IMR-90 (cell line): ENCODE results near the gene PHF21A.

Experiments used
- CEBPB ChIP-seq: IDR thresholded peaks from 2 replicates; pipeline ENCODE4 v1.6.1; 2012; ENCODE audit warnings: low read depth, low read length, improper control_type of control experiment
- CTCF ChIP-seq: conservative IDR thresholded peaks from 2 replicates; pipeline ENCODE4 v1.5.1; 2012; ENCODE audit warnings: mild to moderate bottlenecking, low read depth, low read length, improper control_type of control experiment
- FOS ChIP-seq: fragments of 150-350 bp; IDR thresholded peaks from 2 replicates; pipeline ENCODE4 v1.6.1; 2016; ENCODE audit warnings: low read depth, low read length
- MAFK ChIP-seq: IDR thresholded peaks from 2 replicates; pipeline ENCODE4 v1.6.1; 2012; ENCODE audit warnings: low read depth, low read length, improper control_type of control experiment
- MAZ ChIP-seq: IDR thresholded peaks from 2 replicates; pipeline ENCODE4 v1.6.1; 2012; ENCODE audit warnings: low read depth, mild to moderate bottlenecking, low read length, improper control_type of control experiment, moderate library complexity, borderline replicate concordance
- NFE2L2 ChIP-seq: fragments of 150-350 bp; IDR thresholded peaks from 2 replicates; pipeline ENCODE4 v1.6.1; 2016; ENCODE audit warnings: low read depth, mild to moderate bottlenecking, low read length
- POLR2A ChIP-seq: IDR thresholded peaks from 2 replicates; pipeline ENCODE4 v1.6.1; 2012; ENCODE audit warnings: mild to moderate bottlenecking, low read depth, low read length
- RAD21 ChIP-seq: IDR thresholded peaks from 2 replicates; pipeline ENCODE4 v1.6.1; 2012; ENCODE audit warnings: low read length, improper control_type of control experiment
- RCOR1 ChIP-seq: IDR thresholded peaks from 2 replicates; pipeline ENCODE4 v1.6.1; 2012; ENCODE audit warnings: mild to moderate bottlenecking, low read length, improper control_type of control experiment; ENCODE audit not compliant: insufficient replicate concordance
- RFX5 ChIP-seq: IDR thresholded peaks from 2 replicates; pipeline ENCODE4 v1.8.0; 2012; ENCODE audit warnings: low read depth, mild to moderate bottlenecking, low read length, moderate library complexity
- USF2 ChIP-seq: fragments of 150-350 bp; IDR thresholded peaks from 2 replicates; pipeline ENCODE4 v1.6.1; 2017; ENCODE audit warnings: mild to moderate bottlenecking, antibody characterized with exemption, low read length, low read depth

- TF ChIP-seq CTCF: no peak
- no peak for TF ChIP-seq RAD21
- TF ChIP-seq POLR2A: no peak
- no peak for TF ChIP-seq NFE2L2
- no peak for TF ChIP-seq RFX5
- no peak for TF ChIP-seq CEBPB
- TF ChIP-seq RCOR1: no peak
- TF ChIP-seq MAZ: no peak
- TF ChIP-seq USF2: no peak
- TF ChIP-seq MAFK: no peak
- no peak for TF ChIP-seq FOS
Measured at GRCh38 chr11:45933131-45933831, 188.0 kb downstream of the PHF21A start.
